H9 (cell line): Measurements from ENCODE around the gene TBXA2R. TPM values are rescaled to one million over a fixed set of nuclear protein-coding genes. Genes with fewer than 3 reads are reported as not detected.

Experiments
- DNase-seq: peaks from one replicate; pipeline ENCODE4 v3.0.0-alpha.2; 2017
- H2AFZ ChIP-seq: one replicate; pipeline ENCODE4 v1.6.1; 2013; ENCODE audit warnings: mild to moderate bottlenecking, low read length, control low read depth, moderate library complexity
- H2AK5ac ChIP-seq: 2 replicates; pipeline ENCODE4 v1.6.1; 2013; ENCODE audit warnings: low read length, control low read depth, mixed read lengths; ENCODE audit not compliant: insufficient read length
- H2BK120ac ChIP-seq: one replicate; pipeline ENCODE4 v1.6.1; 2013; ENCODE audit warnings: low read depth, mild to moderate bottlenecking, low read length, control low read depth, inconsistent platforms; ENCODE audit not compliant: poor library complexity, severe bottlenecking
- H2BK12ac ChIP-seq: 2 replicates; pipeline ENCODE4 v1.6.1; 2013; ENCODE audit warnings: low read length, control low read depth, mixed read lengths, low read depth; ENCODE audit not compliant: insufficient read length
- H2BK15ac ChIP-seq: 2 replicates; pipeline ENCODE4 v1.6.1; 2013; ENCODE audit warnings: low read depth, low read length, control low read depth
- H2BK20ac ChIP-seq: one replicate; pipeline ENCODE4 v1.6.1; 2013; ENCODE audit warnings: low read depth, mild to moderate bottlenecking, low read length, control low read depth, inconsistent platforms; ENCODE audit not compliant: poor library complexity, severe bottlenecking
- H2BK5ac ChIP-seq: 2 replicates; pipeline ENCODE4 v1.6.1; 2013; ENCODE audit warnings: low read length, control low read depth, mixed read lengths; ENCODE audit not compliant: insufficient read length
- H3K14ac ChIP-seq: 2 replicates; pipeline ENCODE4 v1.6.1; 2013; ENCODE audit warnings: low read length, control low read depth; ENCODE audit not compliant: insufficient read depth
- H3K18ac ChIP-seq: 2 replicates; pipeline ENCODE4 v1.6.1; 2013; ENCODE audit warnings: low read depth, mild to moderate bottlenecking, mixed read lengths, low read length, control low read depth; ENCODE audit not compliant: insufficient read length
- H3K23ac ChIP-seq: 2 replicates; pipeline ENCODE4 v1.6.1; 2013; ENCODE audit warnings: low read length, control low read depth, mixed read lengths, low read depth; ENCODE audit not compliant: insufficient read length
- H3K23me2 ChIP-seq: 2 replicates; pipeline ENCODE4 v1.6.1; 2013; ENCODE audit warnings: low read depth, mild to moderate bottlenecking, mixed read lengths, low read length, control low read depth; ENCODE audit not compliant: insufficient read length, poor library complexity, severe bottlenecking
- H3K27ac ChIP-seq: 2 replicates; pipeline ENCODE4 v1.5.1; 2013; ENCODE audit warnings: low read length, control low read depth, mixed read lengths, low read depth; ENCODE audit not compliant: insufficient read length
- H3K27me3 ChIP-seq: 2 replicates; pipeline ENCODE4 v1.6.1; 2013; ENCODE audit warnings: low read length, control low read depth, inconsistent platforms; ENCODE audit not compliant: insufficient read depth
- H3K4ac ChIP-seq: 2 replicates; pipeline ENCODE4 v1.6.1; 2013; ENCODE audit warnings: low read depth, mild to moderate bottlenecking, control low read depth, inconsistent platforms, low read length, moderate library complexity
- H3K4me1 ChIP-seq: 2 replicates; pipeline ENCODE4 v1.6.1; 2013; ENCODE audit warnings: low read length, control low read depth, inconsistent platforms; ENCODE audit not compliant: insufficient read depth
- H3K4me2 ChIP-seq: 2 replicates; pipeline ENCODE4 v1.6.1; 2013; ENCODE audit warnings: low read length, control low read depth, mixed read lengths; ENCODE audit not compliant: insufficient read length, insufficient read depth
- H3K56ac ChIP-seq: 2 replicates; pipeline ENCODE4 v1.6.1; 2013; ENCODE audit warnings: low read depth, mild to moderate bottlenecking, mixed read lengths, low read length, control low read depth; ENCODE audit not compliant: insufficient read length
- H3K79me1 ChIP-seq: 2 replicates; pipeline ENCODE4 v1.6.1; 2013; ENCODE audit warnings: low read depth, mild to moderate bottlenecking, moderate library complexity, low read length, control low read depth, inconsistent platforms; ENCODE audit not compliant: insufficient read depth, poor library complexity, severe bottlenecking
- H3K79me2 ChIP-seq: 2 replicates; pipeline ENCODE4 v1.6.1; 2013; ENCODE audit warnings: low read length, control low read depth, inconsistent platforms; ENCODE audit not compliant: insufficient read depth
- H3K9ac ChIP-seq: 2 replicates; pipeline ENCODE4 v1.6.1; 2013; ENCODE audit warnings: low read length, control low read depth, mixed read lengths; ENCODE audit not compliant: insufficient read length; ENCODE audit errors: extremely low read depth
- H3K9me3 ChIP-seq: one replicate; pipeline ENCODE4 v1.6.1; 2013; ENCODE audit warnings: low read depth, low read length, inconsistent platforms; ENCODE audit not compliant: control insufficient read depth
- H3T11ph ChIP-seq: one replicate; pipeline ENCODE4 v1.6.1; 2013; ENCODE audit warnings: mild to moderate bottlenecking, low read length, control low read depth, inconsistent platforms
- H4K20me1 ChIP-seq: one replicate; pipeline ENCODE4 v1.6.1; 2013; ENCODE audit not compliant: control insufficient read depth, insufficient read length, insufficient read depth
- H4K5ac ChIP-seq: 2 replicates; pipeline ENCODE4 v1.6.1; 2013; ENCODE audit warnings: low read depth, mild to moderate bottlenecking, mixed read lengths, low read length, control low read depth; ENCODE audit not compliant: insufficient read length
- H4K8ac ChIP-seq: replicated peaks from 2 replicates; pipeline ENCODE4 v1.6.1; 2013; ENCODE audit warnings: low read length, control low read depth, mixed read lengths, low read depth; ENCODE audit not compliant: insufficient read length
- H4K91ac ChIP-seq: 2 replicates; pipeline ENCODE4 v1.6.1; 2013; ENCODE audit warnings: low read depth, mild to moderate bottlenecking, moderate library complexity, mixed read lengths, low read length, control low read depth; ENCODE audit not compliant: insufficient read length
- H3K27ac Mint-ChIP-seq, 3 experiments: 2 replicates in 2 of 3; 3 replicates in 1 of 3; pipeline ENCODE4 v1.8.0; 2020 to 2021; ENCODE audit warnings: mixed read lengths in 3 of 3, mild to moderate bottlenecking in 1 of 3, moderate library complexity in 1 of 3
- H3K27me3 Mint-ChIP-seq: 2 replicates; pipeline ENCODE4 v1.8.0; 2021; ENCODE audit warnings: low read depth, mild to moderate bottlenecking, moderate library complexity, mixed read lengths
- H3K36me3 Mint-ChIP-seq, 3 experiments: 2 replicates in 2 of 3; 3 replicates in 1 of 3; pipeline ENCODE4 v1.8.0; 2020 to 2021; ENCODE audit warnings: low read depth in 3 of 3, mixed read lengths in 3 of 3; ENCODE audit not compliant: insufficient read depth in 1 of 3
- H3K4me1 Mint-ChIP-seq, 2 experiments: 2 replicates each; pipeline ENCODE4 v1.8.0; 2020; ENCODE audit warnings: mixed read lengths in 2 of 2
- H3K4me3 Mint-ChIP-seq, 2 experiments: 2 replicates in 1 of 2; 3 replicates in 1 of 2; pipeline ENCODE4 v1.8.0; 2020 to 2021; ENCODE audit warnings: mild to moderate bottlenecking in 2 of 2, mixed read lengths in 2 of 2, moderate library complexity in 1 of 2
- H3K9me3 Mint-ChIP-seq, 2 experiments: 2 replicates in 1 of 2; 3 replicates in 1 of 2; pipeline ENCODE4 v1.8.0; 2020; ENCODE audit warnings: mild to moderate bottlenecking in 2 of 2, mixed read lengths in 2 of 2, moderate library complexity in 1 of 2
- CTCF ChIP-seq: fragments of 200-600 bp; sonication (generic); conservative IDR thresholded peaks from 3 replicates; pipeline ENCODE4 v1.8.0; 2021; ENCODE audit warnings: antibody characterized with exemption, mild to moderate bottlenecking
- WGBS: extraction: QIAGEN DNeasy Blood & Tissue Kit; methylation state at CpG from one replicate; pipeline ENCODE4 v1.1.7; 2013; ENCODE audit warnings: missing lambda C conversion rate, low lambda C conversion rate, mixed read lengths; ENCODE audit not compliant: insufficient read length; ENCODE audit errors: extremely low coverage; 5-methylcytosine and 5-hydroxymethylcytosine counted together
- total RNA-seq: library from RNA; stranded (reverse); gene quantifications from 2 replicates; pipeline ENCODE4 v1.2.1, GENCODE V29; 2021

The TBXA2R gene
- total RNA-seq, 1 experiment from 2014 or later = 0.63 TPM

- H4K91ac ChIP-seq = no peak overlapping the region
- Mint-ChIP-seq H3K9me3 (no peaks in the 10 kb centered on the region), H3K27me3 (no peaks in the 10 kb centered on the region; the same call in 1 of the 2 replicates), H3K27ac (no peak overlapping the region; a peak in 1 of 7 replicates), H3K36me3 (peaks cover 7 to 12% (median 7%) of the 10 kb centered on the region in 3 experiments; a peak in 6 of 7 replicates), H3K4me1 (peaks cover 12% of the 10 kb centered on the region in 2 experiments), H3K4me3 (no peak overlapping the region)
- H4K8ac ChIP-seq = no peak overlapping the region
- no peak overlapping the region for H3K14ac ChIP-seq
- no peak overlapping the region for H3K4ac ChIP-seq
- no peak overlapping the region for H2AK5ac ChIP-seq
- H2AFZ ChIP-seq = no peak overlapping the region
- H3K27me3 ChIP-seq = peaks cover 5% of the 10 kb centered on the region; the same call in 1 of the 2 replicates
- H3K18ac ChIP-seq = no peak overlapping the region
- no peak overlapping the region for H3K27ac ChIP-seq
- H3K23me2 ChIP-seq = peaks cover 2% of the 10 kb centered on the region
- TF ChIP-seq CTCF = no peak
- WGBS = no CpG with 5 or more reads among the region's 24 CpGs
- H3K4me2 ChIP-seq = no peak overlapping the region
- no peak overlapping the region for H2BK5ac ChIP-seq
- no peak overlapping the region for H3K9ac ChIP-seq
- no peak overlapping the region for H2BK120ac ChIP-seq
- no peaks in the 10 kb centered on the region for H3K9me3 ChIP-seq
- no peak overlapping the region for H2BK15ac ChIP-seq
- no peak overlapping the region for H4K5ac ChIP-seq
- no peak overlapping the region for H2BK12ac ChIP-seq
- H3K23ac ChIP-seq = no peak overlapping the region
- no peaks in the 10 kb centered on the region; the same call in 1 of the 2 replicates for H3K4me1 ChIP-seq
- no peak overlapping the region for H2BK20ac ChIP-seq
- H3K79me1 ChIP-seq = no peaks in the 10 kb centered on the region
- no peaks in the 10 kb centered on the region for H4K20me1 ChIP-seq
- no peak overlapping the region for H3T11ph ChIP-seq
- DNase-seq = no peak
- no peaks in the 10 kb centered on the region for H3K79me2 ChIP-seq
- no peak overlapping the region for H3K56ac ChIP-seq
Observed at GRCh38 chr19:3609779-3610719, 3.4 kb upstream of the TBXA2R start.
